WTC11 (cell line): Measurements from ENCODE around the gene AFF3. TPM values are rescaled to one million over a fixed set of nuclear protein-coding genes. Genes with fewer than 3 reads are reported as not detected.

Experiments
- ATAC-seq: fragments of 200-7000 bp; cut with Tn5 transposase; 2 replicates; pipeline ENCODE4 v1.10.0; 2021; ENCODE audit warnings: mild to moderate bottlenecking, moderate library complexity
- CTCF ChIA-PET: fragments of 300-600 bp; sonication (Branson Sonifier 250); formaldehyde crosslinking; loops from one replicate; lab custom pipeline; 2021; ENCODE audit warnings: antibody characterized with exemption; lab: Charles Lee
- POLR2A ChIA-PET: fragments of 350-600 bp; sonication (Branson Sonifier 250); formaldehyde crosslinking; loops from one replicate; lab custom pipeline; 2021; ENCODE audit warnings: antibody characterized with exemption; lab: Charles Lee
- DNase-seq: peaks from one replicate; pipeline ENCODE4 v3.0.0; 2021; ENCODE audit warnings: low spot score
- H3K27ac Mint-ChIP-seq: 2 replicates; pipeline ENCODE4 v1.8.0; 2021; ENCODE audit warnings: mixed read lengths
- H3K27me3 Mint-ChIP-seq: 2 replicates; pipeline ENCODE4 v1.8.0; 2021; ENCODE audit warnings: low read depth, mild to moderate bottlenecking, moderate library complexity, mixed read lengths
- H3K36me3 Mint-ChIP-seq: 2 replicates; pipeline ENCODE4 v1.8.0; 2021; ENCODE audit warnings: mixed read lengths
- H3K4me1 Mint-ChIP-seq: 2 replicates; pipeline ENCODE4 v1.8.0; 2022; ENCODE audit warnings: mixed read lengths
- H3K4me3 Mint-ChIP-seq: 2 replicates; pipeline ENCODE4 v1.8.0; 2021; ENCODE audit warnings: mild to moderate bottlenecking, moderate library complexity, mixed read lengths
- H3K9me3 Mint-ChIP-seq: 2 replicates; pipeline ENCODE4 v1.8.0; 2021; ENCODE audit warnings: mixed read lengths
- ETV6 ChIP-seq: sonication (generic); formaldehyde crosslinking; IDR thresholded peaks from 2 replicates; pipeline ENCODE4 v1.8.1; 2022; ENCODE audit warnings: mild to moderate bottlenecking, missing genetic modification reagents
- FOXP1 ChIP-seq: sonication (generic); formaldehyde crosslinking; IDR thresholded peaks from 2 replicates; pipeline ENCODE4 v1.8.0; 2022; ENCODE audit warnings: missing genetic modification reagents, mild to moderate bottlenecking, moderate library complexity, borderline replicate concordance
- GABPB1 ChIP-seq: sonication (generic); formaldehyde crosslinking; IDR thresholded peaks from 2 replicates; pipeline ENCODE4 v1.8.1; 2023; ENCODE audit warnings: mild to moderate bottlenecking, missing genetic modification reagents
- NFATC4 ChIP-seq: fragments of 250-450 bp; sonication (Bioruptor Pico); IDR thresholded peaks from 2 replicates; pipeline ENCODE4 v1.9.0; 2021; ENCODE audit warnings: mild to moderate bottlenecking
- NR2C2 ChIP-seq: sonication (generic); formaldehyde crosslinking; IDR thresholded peaks from 2 replicates; pipeline ENCODE4 v1.8.0; 2022; ENCODE audit warnings: mild to moderate bottlenecking, missing genetic modification reagents
- SOX15 ChIP-seq: fragments of 250-450 bp; sonication (Bioruptor Pico); IDR thresholded peaks from 2 replicates; pipeline ENCODE4 v1.9.0; 2021; ENCODE audit warnings: mild to moderate bottlenecking
- TEAD4 ChIP-seq: sonication (generic); formaldehyde crosslinking; IDR thresholded peaks from 2 replicates; pipeline ENCODE4 v1.8.0; 2022; ENCODE audit warnings: mild to moderate bottlenecking, missing genetic modification reagents
- TP53 ChIP-seq: sonication (generic); formaldehyde crosslinking; IDR thresholded peaks from 2 replicates; pipeline ENCODE4 v1.8.1; 2023; ENCODE audit warnings: mild to moderate bottlenecking, missing genetic modification reagents
- ZNF219 ChIP-seq: sonication (generic); formaldehyde crosslinking; IDR thresholded peaks from 2 replicates; pipeline ENCODE4 v1.8.0; 2023; ENCODE audit warnings: missing genetic modification reagents, mild to moderate bottlenecking, borderline replicate concordance
- ZNF317 ChIP-seq: sonication (generic); formaldehyde crosslinking; IDR thresholded peaks from 2 replicates; pipeline ENCODE4 v1.8.1; 2023; ENCODE audit warnings: low read depth, mild to moderate bottlenecking, moderate library complexity, missing genetic modification reagents, borderline replicate concordance
- total RNA-seq: library from RNA; stranded (reverse); gene quantifications from 3 replicates; pipeline ENCODE4 v1.2.3, GENCODE V29; 2021
- TF ChIP-seq, protein P1 (sequence below): sonication (generic); formaldehyde crosslinking; IDR thresholded peaks from 2 replicates; pipeline ENCODE4 v1.8.1; 2023; ENCODE audit warnings: mild to moderate bottlenecking, missing genetic modification reagents, borderline replicate concordance
- TF ChIP-seq, protein P2 (sequence below): sonication (generic); formaldehyde crosslinking; IDR thresholded peaks from 2 replicates; pipeline ENCODE4 v1.8.1; 2022; ENCODE audit warnings: missing genetic modification reagents, borderline replicate concordance
- TF ChIP-seq, protein P3 (sequence below): sonication (generic); formaldehyde crosslinking; IDR thresholded peaks from 2 replicates; pipeline ENCODE4 v1.8.1; 2022; ENCODE audit warnings: mild to moderate bottlenecking, moderate library complexity, missing genetic modification reagents
- TF ChIP-seq, protein P4 (sequence below): sonication (generic); formaldehyde crosslinking; IDR thresholded peaks from 2 replicates; pipeline ENCODE4 v1.8.1; 2023; ENCODE audit warnings: mild to moderate bottlenecking, missing genetic modification reagents, moderate library complexity
- TF ChIP-seq, protein P5 (sequence below): sonication (generic); formaldehyde crosslinking; IDR thresholded peaks from 2 replicates; pipeline ENCODE4 v1.8.0; 2023; ENCODE audit warnings: mild to moderate bottlenecking, missing genetic modification reagents
- TF ChIP-seq, protein P6 (sequence below): sonication (generic); formaldehyde crosslinking; IDR thresholded peaks from 2 replicates; pipeline ENCODE4 v1.8.1; 2022; ENCODE audit warnings: mild to moderate bottlenecking, missing genetic modification reagents, moderate library complexity, borderline replicate concordance

The AFF3 gene
- total RNA-seq, 1 experiment from 2014 or later: 1.2 TPM

DNA sequence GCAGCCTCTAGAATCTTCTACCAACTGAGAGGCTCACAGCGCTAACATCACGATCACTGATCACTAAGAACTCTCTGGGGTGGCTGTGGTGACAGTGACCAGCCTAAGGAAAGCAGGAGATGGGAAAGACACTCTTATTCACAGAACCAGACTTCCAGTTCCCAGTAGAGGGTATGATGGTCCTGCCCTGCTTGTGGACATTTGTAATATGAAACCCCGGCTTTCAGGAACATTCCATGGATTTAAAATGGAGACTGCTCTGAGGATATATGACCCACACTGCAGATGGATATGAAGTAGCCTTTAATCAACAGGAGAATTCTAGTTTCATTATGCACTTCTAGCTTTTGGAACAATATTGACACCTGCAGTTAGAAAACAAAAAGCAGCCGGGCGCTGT lies 131.8 kb downstream of the AFF3 start (continued):
- TF ChIP-seq, protein P1, sequence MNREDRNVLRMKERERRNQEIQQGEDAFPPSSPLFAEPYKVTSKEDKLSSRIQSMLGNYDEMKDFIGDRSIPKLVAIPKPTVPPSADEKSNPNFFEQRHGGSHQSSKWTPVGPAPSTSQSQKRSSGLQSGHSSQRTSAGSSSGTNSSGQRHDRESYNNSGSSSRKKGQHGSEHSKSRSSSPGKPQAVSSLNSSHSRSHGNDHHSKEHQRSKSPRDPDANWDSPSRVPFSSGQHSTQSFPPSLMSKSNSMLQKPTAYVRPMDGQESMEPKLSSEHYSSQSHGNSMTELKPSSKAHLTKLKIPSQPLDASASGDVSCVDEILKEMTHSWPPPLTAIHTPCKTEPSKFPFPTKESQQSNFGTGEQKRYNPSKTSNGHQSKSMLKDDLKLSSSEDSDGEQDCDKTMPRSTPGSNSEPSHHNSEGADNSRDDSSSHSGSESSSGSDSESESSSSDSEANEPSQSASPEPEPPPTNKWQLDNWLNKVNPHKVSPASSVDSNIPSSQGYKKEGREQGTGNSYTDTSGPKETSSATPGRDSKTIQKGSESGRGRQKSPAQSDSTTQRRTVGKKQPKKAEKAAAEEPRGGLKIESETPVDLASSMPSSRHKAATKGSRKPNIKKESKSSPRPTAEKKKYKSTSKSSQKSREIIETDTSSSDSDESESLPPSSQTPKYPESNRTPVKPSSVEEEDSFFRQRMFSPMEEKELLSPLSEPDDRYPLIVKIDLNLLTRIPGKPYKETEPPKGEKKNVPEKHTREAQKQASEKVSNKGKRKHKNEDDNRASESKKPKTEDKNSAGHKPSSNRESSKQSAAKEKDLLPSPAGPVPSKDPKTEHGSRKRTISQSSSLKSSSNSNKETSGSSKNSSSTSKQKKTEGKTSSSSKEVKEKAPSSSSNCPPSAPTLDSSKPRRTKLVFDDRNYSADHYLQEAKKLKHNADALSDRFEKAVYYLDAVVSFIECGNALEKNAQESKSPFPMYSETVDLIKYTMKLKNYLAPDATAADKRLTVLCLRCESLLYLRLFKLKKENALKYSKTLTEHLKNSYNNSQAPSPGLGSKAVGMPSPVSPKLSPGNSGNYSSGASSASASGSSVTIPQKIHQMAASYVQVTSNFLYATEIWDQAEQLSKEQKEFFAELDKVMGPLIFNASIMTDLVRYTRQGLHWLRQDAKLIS (CRISPR knock-in tag): no peak
- TF ChIP-seq, protein P2, sequence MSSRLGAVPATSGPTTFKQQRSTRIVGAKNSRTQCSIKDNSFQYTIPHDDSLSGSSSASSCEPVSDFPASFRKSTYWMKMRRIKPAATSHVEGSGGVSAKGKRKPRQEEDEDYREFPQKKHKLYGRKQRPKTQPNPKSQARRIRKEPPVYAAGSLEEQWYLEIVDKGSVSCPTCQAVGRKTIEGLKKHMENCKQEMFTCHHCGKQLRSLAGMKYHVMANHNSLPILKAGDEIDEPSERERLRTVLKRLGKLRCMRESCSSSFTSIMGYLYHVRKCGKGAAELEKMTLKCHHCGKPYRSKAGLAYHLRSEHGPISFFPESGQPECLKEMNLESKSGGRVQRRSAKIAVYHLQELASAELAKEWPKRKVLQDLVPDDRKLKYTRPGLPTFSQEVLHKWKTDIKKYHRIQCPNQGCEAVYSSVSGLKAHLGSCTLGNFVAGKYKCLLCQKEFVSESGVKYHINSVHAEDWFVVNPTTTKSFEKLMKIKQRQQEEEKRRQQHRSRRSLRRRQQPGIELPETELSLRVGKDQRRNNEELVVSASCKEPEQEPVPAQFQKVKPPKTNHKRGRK (CRISPR knock-in tag): no peak
- no peak for TF ChIP-seq GABPB1 (CRISPR knock-in tag)
- no peak for TF ChIP-seq ZNF317 (CRISPR knock-in tag)

DNA sequence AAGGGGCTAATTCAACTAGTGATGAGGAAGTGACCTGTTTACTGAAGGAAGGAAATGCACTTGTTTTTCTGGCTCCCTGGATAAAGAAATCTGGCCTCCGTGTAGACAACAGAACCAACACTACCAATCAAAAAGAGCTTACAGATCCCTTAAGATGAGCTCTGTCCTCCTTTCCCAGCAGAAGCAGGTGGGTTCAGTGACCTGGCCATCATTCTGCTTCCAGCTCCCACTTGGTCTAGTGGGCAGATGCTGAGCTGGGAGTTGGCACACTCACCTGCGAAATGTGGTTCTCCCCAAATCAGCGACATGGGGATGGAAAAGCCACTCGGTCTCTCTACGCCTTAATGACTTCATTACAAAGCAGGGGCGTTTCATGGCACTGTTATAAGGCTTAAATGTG lies 132.6 kb downstream of the AFF3 start:
- DNase-seq: no peak
- Mint-ChIP-seq H3K36me3 (no peaks in the 10 kb centered on the region), H3K9me3 (no peaks in the 10 kb centered on the region), H3K27me3 (no peaks in the 10 kb centered on the region), H3K4me1 (0 out of 2 replicates have a peak, but pooled peaks cover 4% of the 10 kb centered on the region), H3K27ac (no peak overlapping the region)
- CTCF ChIA-PET: no interaction called here
- ATAC-seq: no peak
- TF ChIP-seq SOX15: no peak
- TF ChIP-seq, protein P3, sequence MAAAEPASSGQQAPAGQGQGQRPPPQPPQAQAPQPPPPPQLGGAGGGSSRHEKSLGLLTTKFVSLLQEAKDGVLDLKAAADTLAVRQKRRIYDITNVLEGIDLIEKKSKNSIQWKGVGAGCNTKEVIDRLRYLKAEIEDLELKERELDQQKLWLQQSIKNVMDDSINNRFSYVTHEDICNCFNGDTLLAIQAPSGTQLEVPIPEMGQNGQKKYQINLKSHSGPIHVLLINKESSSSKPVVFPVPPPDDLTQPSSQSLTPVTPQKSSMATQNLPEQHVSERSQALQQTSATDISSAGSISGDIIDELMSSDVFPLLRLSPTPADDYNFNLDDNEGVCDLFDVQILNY (CRISPR knock-in tag): no peak
- no peak for TF ChIP-seq NR2C2 (CRISPR knock-in tag)
- TF ChIP-seq ETV6 (CRISPR knock-in tag): no peak
- TF ChIP-seq FOXP1 (CRISPR knock-in tag): no peak
- TF ChIP-seq, protein P4, sequence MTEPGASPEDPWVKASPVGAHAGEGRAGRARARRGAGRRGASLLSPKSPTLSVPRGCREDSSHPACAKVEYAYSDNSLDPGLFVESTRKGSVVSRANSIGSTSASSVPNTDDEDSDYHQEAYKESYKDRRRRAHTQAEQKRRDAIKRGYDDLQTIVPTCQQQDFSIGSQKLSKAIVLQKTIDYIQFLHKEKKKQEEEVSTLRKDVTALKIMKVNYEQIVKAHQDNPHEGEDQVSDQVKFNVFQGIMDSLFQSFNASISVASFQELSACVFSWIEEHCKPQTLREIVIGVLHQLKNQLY (CRISPR knock-in tag): no peak
- TF ChIP-seq TP53 (CRISPR knock-in tag): no peak
- TF ChIP-seq ZNF219: no peak
- no peak for TF ChIP-seq NFATC4
- TF ChIP-seq, protein P5, sequence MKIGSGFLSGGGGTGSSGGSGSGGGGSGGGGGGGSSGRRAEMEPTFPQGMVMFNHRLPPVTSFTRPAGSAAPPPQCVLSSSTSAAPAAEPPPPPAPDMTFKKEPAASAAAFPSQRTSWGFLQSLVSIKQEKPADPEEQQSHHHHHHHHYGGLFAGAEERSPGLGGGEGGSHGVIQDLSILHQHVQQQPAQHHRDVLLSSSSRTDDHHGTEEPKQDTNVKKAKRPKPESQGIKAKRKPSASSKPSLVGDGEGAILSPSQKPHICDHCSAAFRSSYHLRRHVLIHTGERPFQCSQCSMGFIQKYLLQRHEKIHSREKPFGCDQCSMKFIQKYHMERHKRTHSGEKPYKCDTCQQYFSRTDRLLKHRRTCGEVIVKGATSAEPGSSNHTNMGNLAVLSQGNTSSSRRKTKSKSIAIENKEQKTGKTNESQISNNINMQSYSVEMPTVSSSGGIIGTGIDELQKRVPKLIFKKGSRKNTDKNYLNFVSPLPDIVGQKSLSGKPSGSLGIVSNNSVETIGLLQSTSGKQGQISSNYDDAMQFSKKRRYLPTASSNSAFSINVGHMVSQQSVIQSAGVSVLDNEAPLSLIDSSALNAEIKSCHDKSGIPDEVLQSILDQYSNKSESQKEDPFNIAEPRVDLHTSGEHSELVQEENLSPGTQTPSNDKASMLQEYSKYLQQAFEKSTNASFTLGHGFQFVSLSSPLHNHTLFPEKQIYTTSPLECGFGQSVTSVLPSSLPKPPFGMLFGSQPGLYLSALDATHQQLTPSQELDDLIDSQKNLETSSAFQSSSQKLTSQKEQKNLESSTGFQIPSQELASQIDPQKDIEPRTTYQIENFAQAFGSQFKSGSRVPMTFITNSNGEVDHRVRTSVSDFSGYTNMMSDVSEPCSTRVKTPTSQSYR: no peak
- TF ChIP-seq, protein P6, sequence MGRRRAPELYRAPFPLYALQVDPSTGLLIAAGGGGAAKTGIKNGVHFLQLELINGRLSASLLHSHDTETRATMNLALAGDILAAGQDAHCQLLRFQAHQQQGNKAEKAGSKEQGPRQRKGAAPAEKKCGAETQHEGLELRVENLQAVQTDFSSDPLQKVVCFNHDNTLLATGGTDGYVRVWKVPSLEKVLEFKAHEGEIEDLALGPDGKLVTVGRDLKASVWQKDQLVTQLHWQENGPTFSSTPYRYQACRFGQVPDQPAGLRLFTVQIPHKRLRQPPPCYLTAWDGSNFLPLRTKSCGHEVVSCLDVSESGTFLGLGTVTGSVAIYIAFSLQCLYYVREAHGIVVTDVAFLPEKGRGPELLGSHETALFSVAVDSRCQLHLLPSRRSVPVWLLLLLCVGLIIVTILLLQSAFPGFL: no peak
- TF ChIP-seq TEAD4: no peak
- TF ChIP-seq, all 79 proteins: peak for 0
- POLR2A ChIA-PET: no interaction called here
- no peak overlapping the region for H3K4me3 Mint-ChIP-seq
